Kidney capillary endothelial cell (primary cell): ENCODE data around the gene MYO3B.

Experiments
- DNase-seq: peaks from one replicate; pipeline ENCODE4 v3.0.0-alpha.2; 2018; ENCODE audit warnings: low spot score

MYO3B gene

DNA sequence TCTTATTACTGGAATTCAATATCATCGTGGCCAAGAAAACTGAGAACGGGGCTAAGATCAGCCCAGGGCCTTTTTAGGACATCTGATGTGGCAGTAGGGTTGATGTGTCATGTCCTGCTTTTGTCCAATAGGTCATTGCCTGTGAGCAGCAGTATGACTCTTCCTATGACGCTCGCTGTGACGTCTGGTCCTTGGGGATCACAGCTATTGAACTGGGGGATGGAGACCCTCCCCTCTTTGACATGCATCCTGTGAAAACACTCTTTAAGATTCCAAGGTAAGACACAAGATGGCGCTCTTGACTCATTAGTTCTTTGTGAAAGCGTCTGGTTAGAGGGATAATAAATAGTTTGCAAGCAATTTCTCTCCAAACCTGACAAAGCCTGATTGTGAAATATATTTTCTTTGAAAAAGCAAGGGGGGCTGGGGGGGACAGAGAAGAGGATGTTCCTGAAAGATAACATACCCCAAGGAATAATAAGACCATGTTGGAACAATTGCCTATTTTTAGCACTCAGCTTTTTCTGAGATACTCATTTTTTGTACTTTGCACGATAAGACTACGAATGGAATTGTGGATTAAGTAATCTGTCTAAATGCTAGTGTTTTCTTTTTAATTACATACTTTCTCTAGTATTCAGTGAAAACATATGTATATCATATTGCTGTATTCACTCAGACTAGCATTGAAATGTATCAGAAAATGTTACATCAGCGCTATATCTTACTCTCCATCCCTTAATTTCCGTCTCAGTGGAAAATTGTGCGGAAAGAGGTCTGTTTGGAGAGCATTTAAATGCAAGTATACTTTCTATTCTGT, 58.1 kb downstream of the MYO3B start:
- peak; percentile 38 for DNase-seq

DNA sequence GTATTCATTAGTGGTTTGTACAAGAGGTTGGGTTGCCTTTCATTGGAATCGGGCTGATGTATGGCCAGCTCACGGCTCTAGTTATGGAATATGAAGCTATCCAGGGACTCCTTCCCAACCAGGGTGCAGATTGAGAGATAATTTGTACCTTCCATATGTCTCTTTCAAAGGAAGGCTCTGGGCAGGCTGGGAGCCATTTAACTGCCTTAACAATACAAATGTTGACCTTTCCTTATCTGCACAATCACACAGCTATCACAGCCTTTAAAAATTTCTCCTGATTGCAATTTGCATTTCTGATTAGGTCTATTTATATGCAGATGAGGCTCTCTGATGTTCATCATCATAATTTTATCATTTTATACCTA, 58.7 kb downstream of the MYO3B start:
- no peak for DNase-seq

DNA sequence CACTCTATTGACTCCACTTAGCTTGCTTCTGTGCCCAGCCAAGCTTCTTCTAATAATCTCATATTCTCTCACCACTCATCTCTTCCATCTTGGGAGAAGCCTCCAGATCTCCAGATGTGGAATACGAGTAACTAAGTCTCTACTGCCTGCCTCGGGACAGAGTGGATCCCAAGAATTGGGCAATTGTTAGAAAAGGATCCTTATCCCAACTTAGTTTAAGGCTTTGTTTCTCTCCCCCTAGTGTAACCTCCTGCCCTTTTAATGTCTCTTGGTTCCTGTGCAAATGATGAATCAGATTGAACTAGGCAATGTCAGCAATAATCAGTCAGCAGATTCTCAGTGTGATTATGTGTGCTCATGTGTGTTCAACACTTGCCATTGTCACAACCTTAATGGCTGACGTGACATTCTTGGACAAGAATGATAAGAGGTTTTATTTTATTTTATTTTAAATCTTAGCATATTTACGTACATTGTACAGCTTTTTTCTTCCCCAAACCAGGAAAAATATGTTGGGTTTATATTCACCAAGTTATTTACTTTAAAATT, 59.7 kb downstream of the MYO3B start:
- DNase-seq, result no peak

DNA sequence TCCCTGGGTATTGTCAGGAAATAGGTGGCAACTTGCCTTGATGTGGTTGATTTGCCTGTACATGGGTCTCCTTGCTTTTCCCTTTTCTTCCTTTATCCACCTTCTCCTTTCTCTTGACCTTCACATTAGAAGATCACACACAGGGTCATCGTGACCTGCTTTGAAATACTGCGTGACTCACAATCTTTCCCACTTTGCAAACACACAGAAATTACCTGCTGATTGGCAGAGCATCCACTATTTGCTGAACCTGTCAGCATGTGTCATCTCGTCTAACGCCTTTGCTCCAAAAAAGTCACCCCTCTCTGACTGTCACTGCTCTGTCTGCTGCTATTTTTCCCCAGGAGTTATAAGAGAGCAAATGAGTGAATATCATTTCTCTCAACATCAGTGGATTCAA, 60.8 kb downstream of the MYO3B start:
- no peak for DNase-seq

DNA sequence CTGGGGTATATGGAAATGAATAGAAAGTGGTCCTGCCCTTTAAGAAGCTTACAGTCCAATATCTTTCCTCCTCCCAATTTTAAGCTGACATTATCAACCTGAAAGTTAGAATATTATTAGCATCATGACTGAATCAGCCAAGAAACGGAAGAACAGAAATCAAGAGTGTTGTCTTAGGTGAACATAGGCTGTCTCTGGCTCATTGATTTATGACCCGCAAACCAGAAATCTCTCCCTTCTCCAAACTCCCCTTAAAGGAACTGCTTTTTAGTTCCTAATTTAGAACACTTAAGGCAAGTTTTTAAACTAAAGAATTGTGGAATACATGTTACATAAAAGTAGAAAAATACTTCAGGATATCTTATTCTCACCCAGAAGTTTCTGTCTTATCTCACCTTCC, 62.7 kb downstream of the MYO3B start:
- DNase-seq, result no peak

DNA sequence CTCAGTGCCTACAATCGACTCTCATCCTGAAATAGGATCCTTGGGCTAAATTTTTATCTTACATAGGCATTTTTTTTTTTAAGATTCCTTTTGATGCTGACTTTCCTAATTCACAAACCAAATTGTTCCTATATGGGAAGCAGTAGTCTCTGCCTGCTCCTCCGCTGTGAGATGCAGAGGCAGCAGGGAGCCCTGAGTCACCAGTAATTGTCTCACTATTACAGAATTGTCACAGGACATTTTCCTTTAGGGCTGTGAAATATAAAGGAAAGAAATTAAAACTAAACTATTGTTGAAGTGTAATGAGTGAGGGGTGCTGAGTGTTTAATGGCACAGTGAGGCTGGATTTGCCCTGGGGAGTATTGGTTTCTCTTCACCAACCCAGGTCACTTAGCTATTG, 63.8 kb downstream of the MYO3B start:
- DNase-seq, result no peak

DNA sequence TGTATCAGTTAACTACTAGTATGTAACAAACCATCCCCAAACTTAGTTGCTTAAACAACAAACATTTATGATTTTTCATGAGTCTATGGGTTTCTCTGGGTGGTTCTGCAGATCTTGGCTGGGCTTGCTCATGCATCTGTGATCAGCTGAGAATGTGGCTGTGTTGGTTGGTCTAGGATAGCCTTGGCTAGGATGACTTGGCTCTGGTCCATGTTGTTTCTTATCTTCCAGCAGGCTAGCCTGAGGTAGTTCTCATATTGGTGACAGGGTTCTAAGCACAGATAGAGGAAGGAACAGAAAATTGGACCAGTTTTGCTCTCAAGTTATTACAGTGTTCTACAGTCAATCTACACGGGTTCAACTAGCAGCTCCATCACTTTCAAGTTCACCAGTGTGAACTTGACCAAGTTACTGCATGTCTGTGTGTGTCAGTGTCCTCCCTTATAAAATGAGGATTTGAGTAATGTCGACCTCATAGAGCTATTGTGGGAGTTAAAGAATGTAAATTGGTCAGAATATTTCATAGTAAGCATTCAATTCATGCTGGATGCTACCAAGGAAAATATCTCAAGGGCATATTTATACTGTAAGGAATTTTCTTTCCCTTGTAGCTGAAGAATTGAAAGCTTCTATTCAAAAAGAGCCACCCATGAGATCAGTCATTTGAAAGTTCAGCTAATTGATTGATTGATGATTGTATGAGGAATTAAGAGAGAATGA, 65.3 kb downstream of the MYO3B start:
- DNase-seq, result no peak

DNA sequence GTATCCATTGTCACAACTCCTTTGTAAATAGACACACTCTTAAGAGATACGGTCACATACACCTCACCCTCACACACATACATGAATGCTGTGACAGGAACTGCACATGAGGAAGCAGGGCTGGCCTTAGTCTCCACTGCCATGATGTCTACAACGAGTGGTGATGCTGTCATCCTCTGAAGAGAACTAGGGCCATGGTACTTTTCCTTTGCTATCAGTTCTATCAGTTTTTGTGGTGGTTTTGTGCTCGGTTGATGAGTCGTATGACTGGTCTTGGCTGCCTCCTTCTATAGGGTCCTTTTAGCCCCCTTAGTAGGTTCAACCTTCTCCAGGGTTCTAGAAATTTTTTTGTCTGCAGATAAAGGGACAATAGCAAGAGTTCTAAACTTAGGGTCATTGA, 66.0 kb downstream of the MYO3B start:
- DNase-seq, result no peak

DNA sequence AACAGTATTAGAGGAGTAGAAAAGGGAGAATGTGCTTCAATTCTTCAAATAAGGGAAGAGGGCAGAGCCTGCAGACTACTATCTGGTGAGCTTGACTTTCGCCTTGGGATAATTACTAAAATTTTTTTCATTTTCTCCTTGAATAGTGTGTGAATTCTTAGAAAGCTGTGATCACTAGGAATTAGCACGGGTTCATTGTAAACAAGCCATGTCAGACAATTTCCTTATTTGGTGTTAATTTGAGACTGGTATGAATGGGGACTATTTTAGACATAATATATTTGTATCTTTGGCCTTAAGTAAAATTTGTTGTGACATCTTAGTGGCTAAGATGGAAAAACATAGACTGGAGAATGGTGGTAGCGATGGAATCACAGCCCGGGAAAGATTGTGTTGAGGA, 66.6 kb downstream of the MYO3B start:
- no peak for DNase-seq

DNA sequence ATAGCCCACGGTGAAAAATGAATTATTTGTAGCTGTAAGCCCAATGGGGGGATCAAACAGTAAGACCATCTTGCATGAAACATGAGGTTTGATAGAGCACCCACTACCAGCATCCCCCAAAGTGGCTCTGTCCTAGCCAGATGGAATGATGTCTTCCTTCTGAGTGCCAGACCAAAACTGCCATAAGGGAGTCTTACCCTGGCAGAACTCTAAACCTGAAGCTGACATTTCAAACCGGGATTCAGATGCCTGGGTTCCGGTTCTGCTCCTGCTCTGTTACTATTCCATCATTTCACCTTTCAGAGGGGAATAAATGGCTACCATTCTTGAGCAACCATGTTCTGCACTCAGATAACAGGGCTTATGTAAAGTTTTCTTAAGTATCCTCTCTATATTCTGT, 67.4 kb downstream of the MYO3B start:
- no peak for DNase-seq

DNA sequence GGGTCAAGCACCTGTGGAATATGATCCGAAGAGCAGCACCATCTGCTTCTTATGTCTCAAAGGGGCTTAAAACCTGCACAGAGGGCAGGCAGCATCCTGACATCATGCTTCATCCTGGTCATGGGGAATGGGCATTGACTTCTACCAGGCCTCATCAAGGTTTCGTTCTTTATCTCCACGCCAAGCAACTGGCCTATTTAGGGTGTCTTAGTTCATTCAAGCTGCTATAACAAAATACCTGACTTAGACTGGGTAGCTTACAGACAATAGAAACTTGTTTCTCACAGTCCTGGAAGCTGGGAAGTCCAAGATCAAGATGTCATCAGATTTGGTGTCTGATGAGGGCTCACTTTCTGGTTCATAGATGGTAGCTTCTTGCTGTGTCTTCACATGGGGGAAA, 69.4 kb downstream of the MYO3B start:
- no peak for DNase-seq

DNA sequence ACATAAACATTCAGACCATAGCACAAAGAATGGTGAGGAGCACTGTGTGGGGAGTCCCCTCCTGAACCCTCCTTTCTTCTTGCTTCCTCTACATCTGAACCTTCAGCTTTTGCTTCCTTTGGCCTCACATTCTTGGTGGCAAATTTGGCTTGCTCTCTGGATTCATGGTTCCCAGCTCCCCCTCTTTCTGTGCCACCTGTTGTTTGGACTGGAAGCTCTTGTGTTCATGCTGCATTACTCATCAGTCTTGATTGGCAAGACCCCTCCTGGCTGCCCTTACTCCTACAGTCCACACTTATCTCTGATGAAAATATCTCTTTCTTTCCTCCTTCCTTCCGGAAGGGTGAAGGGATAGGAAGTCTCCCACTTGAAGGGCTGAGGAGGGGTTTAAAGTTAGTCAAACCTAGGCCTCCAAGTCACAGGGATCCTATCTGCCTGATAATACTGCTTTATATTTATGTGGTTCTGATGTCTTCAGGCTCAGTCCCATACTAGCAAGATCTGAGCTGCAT, 70.0 kb downstream of the MYO3B start:
- no peak for DNase-seq

DNA sequence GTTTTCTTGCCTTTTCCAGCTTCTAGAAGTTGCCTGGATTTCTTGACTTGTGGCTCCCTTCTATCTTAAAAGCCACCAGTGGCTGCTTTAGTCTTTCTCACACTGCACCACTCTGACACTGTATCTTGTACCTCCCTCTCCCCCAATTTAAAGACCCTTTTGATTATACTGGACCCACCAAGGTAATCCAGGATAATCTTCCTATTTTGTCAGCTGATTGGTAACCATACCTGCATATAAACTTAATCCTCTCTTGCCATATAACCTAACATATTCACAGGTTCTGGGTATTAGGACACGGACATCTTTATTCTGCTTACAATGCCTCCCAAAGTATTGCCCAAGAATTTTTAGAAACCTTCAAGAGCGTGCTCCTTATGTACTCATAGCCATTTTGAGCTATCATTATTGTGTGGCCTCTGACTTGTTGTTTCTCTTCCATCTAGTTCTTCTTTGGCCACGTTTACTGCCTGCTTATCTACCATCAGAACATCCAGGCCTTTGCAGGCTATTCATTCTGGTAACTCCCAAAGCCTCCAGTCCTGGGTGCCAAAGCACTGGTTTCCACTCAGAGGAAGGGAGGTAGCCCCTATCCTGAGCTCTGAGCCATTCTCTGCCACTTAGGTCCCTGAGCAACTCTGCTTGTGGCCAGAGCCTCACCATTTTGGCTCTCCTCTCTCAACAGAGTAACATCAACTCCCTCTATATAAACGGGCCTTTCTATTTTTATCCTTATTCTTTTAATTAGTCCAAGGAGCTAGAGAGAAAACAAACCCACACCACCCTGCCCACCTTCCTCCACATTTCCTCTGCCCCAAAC, 70.8 kb downstream of the MYO3B start:
- DNase-seq, result no peak

DNA sequence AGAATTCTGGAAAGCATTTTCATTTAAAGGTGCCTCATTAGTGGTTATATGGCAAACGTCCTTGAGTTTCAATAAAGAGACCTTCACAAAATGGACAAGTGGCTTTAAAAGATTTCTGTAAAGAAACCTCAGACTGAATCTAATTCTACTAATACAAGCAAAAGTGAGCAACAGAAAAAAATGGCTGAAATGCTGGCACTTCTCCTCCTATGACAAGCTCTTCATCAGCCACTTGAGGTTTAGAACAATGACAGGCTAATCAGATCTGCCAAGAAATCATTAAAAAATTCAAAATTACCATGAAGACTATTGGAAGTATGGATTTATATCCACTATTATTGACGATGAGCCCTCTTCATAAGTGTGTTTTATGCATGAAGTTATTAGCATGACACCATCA, 71.8 kb downstream of the MYO3B start:
- DNase-seq, result no peak

DNA sequence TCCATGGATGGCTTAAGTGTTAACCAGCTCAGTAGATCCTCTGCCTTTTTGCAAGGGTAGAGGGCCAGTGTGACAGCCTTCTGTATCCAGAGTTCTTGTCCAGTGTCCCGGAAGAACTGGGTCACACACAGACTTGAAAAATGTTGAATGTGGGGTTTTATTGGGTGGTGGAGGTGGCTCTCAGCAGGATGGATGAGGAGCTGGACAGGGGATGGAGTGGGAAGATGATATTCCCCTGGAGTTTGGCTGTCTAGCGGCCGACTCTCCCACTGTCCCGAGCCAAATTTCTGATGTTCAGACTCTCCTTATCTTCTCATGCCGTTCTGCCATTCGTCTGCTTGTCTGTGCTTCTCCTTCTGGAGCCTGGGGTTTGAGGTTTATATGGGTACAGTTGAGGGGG, 72.6 kb downstream of the MYO3B start:
- DNase-seq, result no peak

DNA sequence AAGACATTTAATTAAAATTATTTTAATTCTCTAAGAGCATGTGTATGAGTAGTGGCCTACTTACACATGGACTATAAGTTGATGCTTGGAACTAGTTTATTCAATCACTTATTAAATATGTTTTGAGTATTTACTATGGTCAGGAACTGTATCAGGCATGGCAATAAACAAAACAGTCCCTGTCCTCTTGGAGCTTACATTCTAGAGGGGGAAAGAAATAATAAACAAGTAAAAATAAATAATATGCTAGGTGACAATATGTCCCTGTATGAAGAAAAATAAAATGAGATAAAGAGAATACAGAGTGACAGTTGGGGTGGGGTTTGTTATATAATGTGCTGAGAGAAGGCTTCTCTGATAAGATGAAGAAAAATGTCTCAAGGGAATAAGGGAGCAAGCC, 74.5 kb downstream of the MYO3B start:
- DNase-seq, result no peak

DNA sequence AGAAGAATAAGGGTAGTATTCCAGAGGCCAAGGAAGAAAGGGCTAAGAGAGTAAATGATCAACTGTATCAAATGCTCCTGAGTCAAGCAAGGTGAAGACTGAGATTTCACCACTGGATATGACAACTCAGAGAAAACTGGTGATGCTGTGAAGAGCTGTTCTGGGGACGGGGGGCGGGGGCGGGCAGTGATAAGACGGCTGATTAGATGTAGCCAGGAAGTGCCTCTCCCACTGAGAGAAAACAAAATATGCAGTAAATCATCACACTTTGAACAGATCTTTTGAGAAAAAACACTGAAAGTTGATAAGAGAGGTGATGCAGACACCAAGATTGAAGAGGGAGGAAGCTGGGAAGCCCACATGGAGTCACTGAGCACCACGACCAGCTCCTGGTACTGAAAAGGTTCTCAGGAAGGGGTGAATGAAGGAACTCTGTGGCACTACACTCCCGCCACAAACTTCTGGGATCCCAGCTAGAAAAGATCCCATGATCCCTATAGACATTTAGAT, 75.8 kb downstream of the MYO3B start:
- DNase-seq, result no peak

DNA sequence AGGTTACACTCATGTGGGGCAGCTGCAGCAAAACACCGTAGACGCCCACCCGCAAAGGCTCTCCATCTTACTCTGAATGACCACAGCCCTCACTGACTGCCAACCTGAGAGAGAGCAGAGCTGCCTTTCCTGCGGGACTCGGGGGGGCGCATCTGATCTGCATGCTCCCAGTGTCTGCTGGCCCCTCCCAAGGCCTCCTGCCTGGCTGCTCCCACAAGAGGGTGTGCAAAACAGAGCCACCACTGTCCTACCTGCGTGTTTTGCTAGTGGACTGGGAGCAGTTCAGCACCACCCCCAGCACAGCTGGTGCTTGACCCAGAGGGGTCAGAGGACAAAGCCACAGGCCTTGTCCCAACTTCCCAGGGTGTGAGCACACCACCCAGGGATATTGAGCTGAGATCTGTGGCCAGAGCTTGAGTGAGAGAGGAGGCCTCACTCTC, 76.4 kb downstream of the MYO3B start:
- no peak for DNase-seq

DNA sequence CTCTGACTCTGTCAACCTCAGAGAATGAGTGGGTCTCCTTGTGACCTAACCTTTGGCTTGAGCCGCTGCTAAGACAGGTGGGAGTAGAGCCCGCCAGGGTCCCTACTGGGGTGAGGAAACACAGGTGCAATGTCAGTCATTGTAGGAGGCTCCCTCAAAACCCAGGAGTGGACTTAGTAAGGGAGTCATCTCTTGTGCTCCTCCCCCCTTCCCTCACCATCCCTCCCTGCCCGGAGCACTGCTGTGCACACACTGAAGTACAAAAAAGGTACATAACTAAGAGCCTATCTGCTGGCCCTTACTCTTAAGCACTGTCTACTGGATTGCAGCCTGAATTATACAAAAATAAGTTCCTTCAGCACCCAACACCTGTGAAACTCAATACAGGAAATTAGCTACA, 77.2 kb downstream of the MYO3B start:
- DNase-seq, result no peak

DNA sequence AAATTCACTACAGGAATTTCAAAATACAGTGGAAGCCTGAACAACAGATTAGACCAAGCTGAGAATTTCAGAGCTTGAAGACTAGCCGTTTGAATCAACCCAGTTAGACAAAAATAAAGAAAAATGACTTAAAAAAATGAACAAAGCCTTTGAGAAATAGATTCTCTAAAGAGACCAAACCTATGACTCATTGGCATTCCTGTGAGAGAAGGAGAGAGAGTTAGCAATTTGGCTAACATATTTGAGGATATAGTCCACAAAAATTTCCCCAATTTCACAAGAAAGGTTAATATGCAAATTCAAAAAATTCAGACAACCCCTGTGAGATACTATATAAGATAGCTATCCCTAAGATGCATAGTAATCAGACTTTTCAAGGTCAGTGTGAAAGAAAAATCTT, 78.0 kb downstream of the MYO3B start:
- DNase-seq, result no peak

DNA sequence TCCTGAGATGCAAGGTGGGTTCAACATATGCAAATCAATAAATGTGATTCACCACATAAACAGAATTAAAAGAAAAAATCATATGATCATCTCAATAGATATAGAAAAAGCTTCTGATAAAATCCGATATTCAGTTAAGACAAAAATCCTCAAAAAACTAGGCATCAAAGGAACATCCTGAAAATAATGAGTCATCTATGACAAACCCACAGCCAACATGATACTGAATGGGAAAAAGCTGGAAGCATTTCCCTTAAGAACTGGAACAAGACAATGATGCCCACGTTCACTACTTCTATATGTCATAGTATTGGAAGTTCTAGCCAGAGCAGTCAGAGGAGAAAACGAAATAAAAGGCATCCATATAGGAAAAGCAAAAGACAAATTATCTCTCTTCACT, 80.4 kb downstream of the MYO3B start:
- peak; percentile 7 for DNase-seq

DNA sequence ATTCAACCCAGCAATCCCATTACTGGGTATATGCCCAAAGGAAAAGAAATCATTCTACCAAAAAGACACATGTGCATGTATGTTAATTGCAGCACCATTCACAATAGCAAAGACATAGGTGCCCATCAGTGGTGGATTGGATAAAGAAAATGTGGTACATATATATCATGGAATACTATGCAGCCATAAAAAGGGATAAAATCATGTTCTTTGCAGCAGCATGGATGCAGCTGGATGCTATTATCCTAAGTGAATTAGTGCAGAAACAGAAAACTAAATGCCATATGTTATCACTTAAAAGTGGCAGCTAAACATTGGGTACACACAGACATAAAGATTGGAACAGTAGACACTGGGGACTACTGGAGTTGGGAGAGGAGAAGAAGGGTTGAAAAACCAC, 82.2 kb downstream of the MYO3B start:
- DNase-seq, result no peak
